H9 (cell line): ENCODE data around the gene CPB1. TPM values are rescaled to one million over a fixed set of nuclear protein-coding genes. Genes with fewer than 3 reads are reported as not detected.

Source experiments
- DNase-seq: peaks from one replicate; pipeline ENCODE4 v3.0.0-alpha.2; 2017
- H2AFZ ChIP-seq: one replicate; pipeline ENCODE4 v1.6.1; 2013; ENCODE audit warnings: mild to moderate bottlenecking, low read length, control low read depth, moderate library complexity
- H2AK5ac ChIP-seq: 2 replicates; pipeline ENCODE4 v1.6.1; 2013; ENCODE audit warnings: low read length, control low read depth, mixed read lengths; ENCODE audit not compliant: insufficient read length
- H2BK120ac ChIP-seq: one replicate; pipeline ENCODE4 v1.6.1; 2013; ENCODE audit warnings: low read depth, mild to moderate bottlenecking, low read length, control low read depth, inconsistent platforms; ENCODE audit not compliant: poor library complexity, severe bottlenecking
- H2BK12ac ChIP-seq: 2 replicates; pipeline ENCODE4 v1.6.1; 2013; ENCODE audit warnings: low read length, control low read depth, mixed read lengths, low read depth; ENCODE audit not compliant: insufficient read length
- H2BK15ac ChIP-seq: 2 replicates; pipeline ENCODE4 v1.6.1; 2013; ENCODE audit warnings: low read depth, low read length, control low read depth
- H2BK20ac ChIP-seq: one replicate; pipeline ENCODE4 v1.6.1; 2013; ENCODE audit warnings: low read depth, mild to moderate bottlenecking, low read length, control low read depth, inconsistent platforms; ENCODE audit not compliant: poor library complexity, severe bottlenecking
- H2BK5ac ChIP-seq: 2 replicates; pipeline ENCODE4 v1.6.1; 2013; ENCODE audit warnings: low read length, control low read depth, mixed read lengths; ENCODE audit not compliant: insufficient read length
- H3K14ac ChIP-seq: 2 replicates; pipeline ENCODE4 v1.6.1; 2013; ENCODE audit warnings: low read length, control low read depth; ENCODE audit not compliant: insufficient read depth
- H3K18ac ChIP-seq: 2 replicates; pipeline ENCODE4 v1.6.1; 2013; ENCODE audit warnings: low read depth, mild to moderate bottlenecking, mixed read lengths, low read length, control low read depth; ENCODE audit not compliant: insufficient read length
- H3K23ac ChIP-seq: 2 replicates; pipeline ENCODE4 v1.6.1; 2013; ENCODE audit warnings: low read length, control low read depth, mixed read lengths, low read depth; ENCODE audit not compliant: insufficient read length
- H3K23me2 ChIP-seq: 2 replicates; pipeline ENCODE4 v1.6.1; 2013; ENCODE audit warnings: low read depth, mild to moderate bottlenecking, mixed read lengths, low read length, control low read depth; ENCODE audit not compliant: insufficient read length, poor library complexity, severe bottlenecking
- H3K27ac ChIP-seq: 2 replicates; pipeline ENCODE4 v1.5.1; 2013; ENCODE audit warnings: low read length, control low read depth, mixed read lengths, low read depth; ENCODE audit not compliant: insufficient read length
- H3K27me3 ChIP-seq: 2 replicates; pipeline ENCODE4 v1.6.1; 2013; ENCODE audit warnings: low read length, control low read depth, inconsistent platforms; ENCODE audit not compliant: insufficient read depth
- H3K4ac ChIP-seq: 2 replicates; pipeline ENCODE4 v1.6.1; 2013; ENCODE audit warnings: low read depth, mild to moderate bottlenecking, control low read depth, inconsistent platforms, low read length, moderate library complexity
- H3K4me1 ChIP-seq: 2 replicates; pipeline ENCODE4 v1.6.1; 2013; ENCODE audit warnings: low read length, control low read depth, inconsistent platforms; ENCODE audit not compliant: insufficient read depth
- H3K4me2 ChIP-seq: 2 replicates; pipeline ENCODE4 v1.6.1; 2013; ENCODE audit warnings: low read length, control low read depth, mixed read lengths; ENCODE audit not compliant: insufficient read length, insufficient read depth
- H3K56ac ChIP-seq: 2 replicates; pipeline ENCODE4 v1.6.1; 2013; ENCODE audit warnings: low read depth, mild to moderate bottlenecking, mixed read lengths, low read length, control low read depth; ENCODE audit not compliant: insufficient read length
- H3K79me1 ChIP-seq: 2 replicates; pipeline ENCODE4 v1.6.1; 2013; ENCODE audit warnings: low read depth, mild to moderate bottlenecking, moderate library complexity, low read length, control low read depth, inconsistent platforms; ENCODE audit not compliant: insufficient read depth, poor library complexity, severe bottlenecking
- H3K79me2 ChIP-seq: 2 replicates; pipeline ENCODE4 v1.6.1; 2013; ENCODE audit warnings: low read length, control low read depth, inconsistent platforms; ENCODE audit not compliant: insufficient read depth
- H3K9ac ChIP-seq: 2 replicates; pipeline ENCODE4 v1.6.1; 2013; ENCODE audit warnings: low read length, control low read depth, mixed read lengths; ENCODE audit not compliant: insufficient read length; ENCODE audit errors: extremely low read depth
- H3K9me3 ChIP-seq: one replicate; pipeline ENCODE4 v1.6.1; 2013; ENCODE audit warnings: low read depth, low read length, inconsistent platforms; ENCODE audit not compliant: control insufficient read depth
- H3T11ph ChIP-seq: one replicate; pipeline ENCODE4 v1.6.1; 2013; ENCODE audit warnings: mild to moderate bottlenecking, low read length, control low read depth, inconsistent platforms
- H4K20me1 ChIP-seq: one replicate; pipeline ENCODE4 v1.6.1; 2013; ENCODE audit not compliant: control insufficient read depth, insufficient read length, insufficient read depth
- H4K5ac ChIP-seq: 2 replicates; pipeline ENCODE4 v1.6.1; 2013; ENCODE audit warnings: low read depth, mild to moderate bottlenecking, mixed read lengths, low read length, control low read depth; ENCODE audit not compliant: insufficient read length
- H4K8ac ChIP-seq: replicated peaks from 2 replicates; pipeline ENCODE4 v1.6.1; 2013; ENCODE audit warnings: low read length, control low read depth, mixed read lengths, low read depth; ENCODE audit not compliant: insufficient read length
- H4K91ac ChIP-seq: 2 replicates; pipeline ENCODE4 v1.6.1; 2013; ENCODE audit warnings: low read depth, mild to moderate bottlenecking, moderate library complexity, mixed read lengths, low read length, control low read depth; ENCODE audit not compliant: insufficient read length
- H3K27ac Mint-ChIP-seq, 3 experiments: 2 replicates in 2 of 3; 3 replicates in 1 of 3; pipeline ENCODE4 v1.8.0; 2020 to 2021; ENCODE audit warnings: mixed read lengths in 3 of 3, mild to moderate bottlenecking in 1 of 3, moderate library complexity in 1 of 3
- H3K27me3 Mint-ChIP-seq: 2 replicates; pipeline ENCODE4 v1.8.0; 2021; ENCODE audit warnings: low read depth, mild to moderate bottlenecking, moderate library complexity, mixed read lengths
- H3K36me3 Mint-ChIP-seq, 3 experiments: 2 replicates in 2 of 3; 3 replicates in 1 of 3; pipeline ENCODE4 v1.8.0; 2020 to 2021; ENCODE audit warnings: low read depth in 3 of 3, mixed read lengths in 3 of 3; ENCODE audit not compliant: insufficient read depth in 1 of 3
- H3K4me1 Mint-ChIP-seq, 2 experiments: 2 replicates each; pipeline ENCODE4 v1.8.0; 2020; ENCODE audit warnings: mixed read lengths in 2 of 2
- H3K4me3 Mint-ChIP-seq, 2 experiments: 2 replicates in 1 of 2; 3 replicates in 1 of 2; pipeline ENCODE4 v1.8.0; 2020 to 2021; ENCODE audit warnings: mild to moderate bottlenecking in 2 of 2, mixed read lengths in 2 of 2, moderate library complexity in 1 of 2
- H3K9me3 Mint-ChIP-seq, 2 experiments: 2 replicates in 1 of 2; 3 replicates in 1 of 2; pipeline ENCODE4 v1.8.0; 2020; ENCODE audit warnings: mild to moderate bottlenecking in 2 of 2, mixed read lengths in 2 of 2, moderate library complexity in 1 of 2
- CTCF ChIP-seq: fragments of 200-600 bp; sonication (generic); conservative IDR thresholded peaks from 3 replicates; pipeline ENCODE4 v1.8.0; 2021; ENCODE audit warnings: antibody characterized with exemption, mild to moderate bottlenecking
- long read RNA-seq: library from polyadenylated mRNA; unstranded; transcript quantifications from one replicate; pipeline ENCODE4 v2.0.0, GENCODE V29; 2020
- total RNA-seq: library from RNA; stranded (reverse); gene quantifications from 2 replicates; pipeline ENCODE4 v1.2.1, GENCODE V29; 2021

CPB1 gene
- not detected in 2 replicates for total RNA-seq
- long read RNA-seq: 0 reads

- no peaks in the 10 kb centered on the region for H3K9me3 ChIP-seq
- H4K91ac ChIP-seq: no peak within 1 kb of the TSS
- no peak within 1 kb of the TSS for H2BK120ac ChIP-seq
- H3K36me3 Mint-ChIP-seq: no peaks in the 10 kb centered on the region
- H3K4ac ChIP-seq: no peak within 1 kb of the TSS
- no peak within 1 kb of the TSS for H3K14ac ChIP-seq
- no peak within 1 kb of the TSS for H2BK12ac ChIP-seq
- DNase-seq: no peak
- no peak within 1 kb of the TSS for H3K4me2 ChIP-seq
- no peaks in the 10 kb centered on the region for H3K4me1 ChIP-seq
- no peak within 1 kb of the TSS for H2AK5ac ChIP-seq
- no peak for TF ChIP-seq CTCF
- H2BK20ac ChIP-seq: no peak within 1 kb of the TSS
- no peaks in the 10 kb centered on the region for H3K79me1 ChIP-seq
- H3K4me1 Mint-ChIP-seq: no peaks in the 10 kb centered on the region
- no peak within 1 kb of the TSS for H3K27ac ChIP-seq
- no peak within 1 kb of the TSS for H3K9ac ChIP-seq
- no peak within 1 kb of the TSS for H2BK5ac ChIP-seq
- H4K8ac ChIP-seq: no peak within 1 kb of the TSS
- H3K56ac ChIP-seq: no peak within 1 kb of the TSS
- no peaks in the 10 kb centered on the region for H3K23me2 ChIP-seq
- H3K9me3 Mint-ChIP-seq: no peaks in the 10 kb centered on the region
- H3K27ac Mint-ChIP-seq: no peak within 1 kb of the TSS
- H4K5ac ChIP-seq: no peak within 1 kb of the TSS
- no peak within 1 kb of the TSS for H3K4me3 Mint-ChIP-seq
- no peak within 1 kb of the TSS for H3T11ph ChIP-seq
- no peaks in the 10 kb centered on the region for H3K79me2 ChIP-seq
- H3K18ac ChIP-seq: no peak within 1 kb of the TSS
- H3K27me3 ChIP-seq: no peaks in the 10 kb centered on the region
- H3K27me3 Mint-ChIP-seq: no peaks in the 10 kb centered on the region
- no peaks in the 10 kb centered on the region for H4K20me1 ChIP-seq
- H2BK15ac ChIP-seq: no peak within 1 kb of the TSS
- no peak within 1 kb of the TSS for H3K23ac ChIP-seq
- no peak within 1 kb of the TSS for H2AFZ ChIP-seq
Measured at GRCh38 chr3:148827585-148827984, at the start of gene CPB1. Gene CPB1 (plus strand): TSS chr3:148827811. CDS start chr3:148827824, 13 bp downstream.
